Stimulated activated CD4-positive, alpha-beta T cell treated with anti-CD3 and anti-CD28 coated beads, TNF-alpha, amount 100 ng/mL, for 4 hours (primary cell): ENCODE results near the gene RBSN.
"Not testable (repeated sequence)": the region's sequence is repeated elsewhere in the genome, so short reads cannot be mapped to it uniquely, and the experiment has no call there.

Experiments used
- DNase-seq, 3 experiments: peaks; one replicate each; pipeline ENCODE4 v3.0.0-alpha.2; 2020; ENCODE audit warnings: low read depth in 3 of 3

The RBSN gene

DNA sequence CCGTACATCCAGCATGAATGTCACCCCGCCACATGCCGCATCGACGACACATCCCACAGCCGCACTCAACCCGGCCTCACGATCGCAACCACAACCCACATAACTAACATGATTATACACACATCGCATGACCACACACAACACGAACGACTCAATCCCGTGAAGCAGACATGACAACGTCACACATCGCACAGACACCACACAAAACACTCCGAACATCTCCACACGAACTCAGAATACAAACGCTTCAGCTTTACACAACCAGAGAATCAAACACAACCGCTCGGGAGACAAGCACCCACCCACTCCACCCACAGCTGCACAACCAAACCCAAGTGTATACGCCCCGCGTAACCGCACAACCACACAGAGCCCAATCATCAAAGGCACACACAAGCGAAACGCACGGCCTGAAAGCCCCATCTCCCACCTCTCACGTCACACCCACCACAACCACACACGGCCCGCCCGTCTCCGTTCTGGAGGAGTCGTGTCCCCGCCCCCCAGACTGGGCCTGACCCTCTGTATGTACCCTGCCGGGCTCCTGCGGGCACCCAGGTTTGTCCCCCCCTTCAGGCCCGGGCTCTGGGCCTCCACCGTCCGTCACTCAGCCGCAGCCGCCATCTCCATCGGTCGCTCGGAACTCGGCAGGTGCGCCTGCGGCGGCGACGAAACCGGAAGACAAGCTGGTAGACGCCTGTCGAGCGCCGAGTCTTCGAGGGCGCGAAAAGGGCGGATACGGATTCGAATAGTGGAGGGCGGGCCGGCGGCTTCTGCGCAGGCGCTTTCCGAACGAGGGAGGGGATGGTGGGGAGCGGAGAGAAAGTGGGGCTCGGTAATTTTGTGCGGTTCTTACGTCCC, at the start of gene RBSN:
TSS of gene RBSN (minus strand) at position 646 of the 861 bp plus-strand sequence. CDS start 3,028 bp downstream, outside the sequence.
- DNase-seq = peak; percentile 87 to 92 (median 89)

- DNase-seq = no peak
Measured at GRCh38 chr3:15148614-15149013, 49.7 kb upstream of the RBSN start.

- DNase-seq = not testable (repeated sequence)
Measured at GRCh38 chr3:15136885-15137284, 37.9 kb upstream of the RBSN start.

DNA sequence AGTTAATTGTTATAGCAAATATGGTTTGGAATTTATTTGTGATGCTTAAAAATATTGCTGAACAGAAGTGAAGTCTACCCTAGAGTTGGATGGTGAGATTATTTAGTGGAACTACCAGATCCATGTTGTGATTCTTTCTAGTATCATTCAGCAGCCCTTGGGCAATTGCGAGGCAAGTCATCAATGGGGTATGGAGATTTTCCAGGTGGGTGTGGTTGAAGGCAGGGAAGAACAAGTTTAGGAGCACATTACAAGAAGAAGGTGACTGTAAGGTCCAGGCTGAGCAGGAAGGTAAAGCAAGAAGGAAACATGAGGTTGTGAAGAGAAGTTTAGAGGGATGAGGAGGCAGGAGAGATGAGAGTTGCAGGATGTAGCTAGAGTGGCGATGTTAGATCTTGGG, 36.0 kb upstream of the RBSN start:
- DNase-seq = not testable (repeated sequence)

DNA sequence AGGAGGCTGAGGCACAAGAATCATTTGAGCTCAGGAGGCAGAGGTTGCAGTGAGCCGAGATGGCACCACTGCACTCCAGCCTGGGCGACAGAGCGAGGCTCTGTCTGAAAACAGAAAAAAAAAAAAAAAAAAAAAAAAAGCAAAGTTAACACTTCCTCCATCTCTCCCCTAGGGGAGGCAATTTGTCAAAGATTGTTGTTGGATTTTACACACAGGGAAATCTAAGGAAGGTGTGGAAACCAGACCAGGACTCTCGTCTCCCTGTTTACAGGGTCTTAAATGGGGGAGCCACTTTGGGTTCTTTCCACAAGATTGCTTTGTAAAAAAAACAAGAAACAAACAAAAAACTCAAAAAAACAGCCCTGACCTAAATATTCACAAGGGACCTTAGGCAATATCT, 29.5 kb upstream of the RBSN start:
- not testable (repeated sequence) for DNase-seq

- DNase-seq = not testable (repeated sequence)
Measured at GRCh38 chr3:15126975-15127374, 28.0 kb upstream of the RBSN start.

GRCh38 chr3:15122398-15122797, 23.4 kb upstream of the RBSN start:
- no peak for DNase-seq

GRCh38 chr3:15121936-15122335, 23.0 kb upstream of the RBSN start:
- no peak for DNase-seq

- no peak for DNase-seq
Measured at GRCh38 chr3:15120986-15121385, 22.0 kb upstream of the RBSN start.

DNA sequence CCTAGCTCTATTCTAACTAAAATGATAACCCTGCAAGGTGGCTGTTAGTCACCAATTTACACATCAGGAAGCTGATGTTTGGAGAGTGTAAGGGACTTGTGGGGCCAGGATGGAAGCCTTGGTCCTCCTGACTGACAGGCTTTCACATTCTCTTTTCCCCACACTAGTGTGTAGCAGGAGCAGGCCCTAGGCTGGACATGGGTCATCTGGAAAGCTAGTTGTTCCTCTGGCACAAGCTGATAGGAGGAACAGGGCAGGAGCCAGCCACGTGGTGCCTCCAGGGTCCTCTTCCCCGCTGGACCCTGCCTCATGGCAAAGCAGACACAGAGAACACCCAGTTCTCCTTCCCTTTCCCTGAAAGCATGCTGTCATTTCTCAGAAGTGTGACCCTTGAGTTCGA, 18.1 kb upstream of the RBSN start:
- DNase-seq = no peak

GRCh38 chr3:15116032-15116669, 17.2 kb upstream of the RBSN start:
- DNase-seq = no peak

- DNase-seq = no peak
Measured at GRCh38 chr3:15114466-15115358, 15.8 kb upstream of the RBSN start.

GRCh38 chr3:15113884-15114283, 14.9 kb upstream of the RBSN start:
- no peak for DNase-seq

DNA sequence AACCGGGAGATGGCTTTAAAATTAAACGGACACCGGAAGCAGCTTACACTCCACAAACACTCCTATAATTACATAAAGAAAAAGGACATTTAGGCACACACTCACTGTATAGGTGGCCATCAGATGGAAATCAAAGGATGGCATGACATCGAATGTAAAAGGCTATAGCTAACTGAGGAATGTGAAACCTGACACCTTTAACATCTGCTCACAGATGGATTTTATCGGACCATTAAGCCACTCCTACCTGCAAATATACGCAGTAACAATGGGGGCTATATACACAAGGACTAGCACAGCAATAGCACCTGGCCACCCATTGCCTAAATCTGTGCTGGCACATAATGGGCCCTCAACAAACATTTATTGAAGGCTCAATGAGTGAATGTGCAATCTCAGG, 14.5 kb upstream of the RBSN start:
- DNase-seq = no peak

- no peak for DNase-seq
Measured at GRCh38 chr3:15112011-15112410, 13.1 kb upstream of the RBSN start.

DNA sequence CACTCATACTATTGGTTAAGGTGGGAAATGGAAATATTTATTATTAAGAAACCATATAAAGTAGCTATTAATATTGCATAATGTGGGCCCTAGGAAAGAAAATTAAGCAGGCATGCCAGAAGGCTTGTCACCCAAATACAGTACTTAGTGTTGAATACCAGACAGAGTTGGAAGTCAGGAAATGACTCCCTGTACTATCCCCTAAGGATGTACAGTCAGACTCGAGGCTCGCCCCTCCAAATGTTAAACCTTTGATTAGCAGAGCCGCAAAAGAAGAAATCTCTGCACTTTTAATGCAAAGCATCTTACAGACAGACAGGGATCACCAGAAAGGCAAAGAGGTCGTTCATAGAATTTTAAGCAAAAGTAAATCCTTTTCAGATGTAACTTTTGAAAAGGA, 11.3 kb upstream of the RBSN start:
- DNase-seq = no peak

- DNase-seq = no peak
Measured at GRCh38 chr3:15108869-15109268, 9.9 kb upstream of the RBSN start.

DNA sequence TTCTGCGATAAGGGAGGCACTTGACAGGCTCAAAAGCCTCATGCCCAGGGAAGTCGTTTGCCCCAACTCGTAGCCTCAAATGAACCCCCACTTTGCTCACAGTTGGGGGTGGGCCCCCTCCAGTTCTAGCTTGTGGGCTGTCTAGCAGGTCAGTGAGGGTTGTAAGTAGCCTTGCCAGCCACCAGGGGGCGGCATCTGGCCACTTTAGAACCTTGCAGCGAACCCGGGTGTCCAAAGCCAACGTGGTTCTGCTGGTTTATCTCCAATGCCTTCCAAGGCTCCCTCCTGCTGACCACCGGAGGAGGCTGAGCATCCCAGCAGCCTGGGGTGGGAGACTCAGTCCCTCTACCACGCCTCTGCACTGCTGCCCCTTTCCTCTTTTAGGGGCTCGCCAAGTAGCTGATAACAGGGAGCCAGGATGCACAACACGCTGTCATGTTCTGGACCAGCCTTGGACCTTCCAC, 9.2 kb upstream of the RBSN start:
- DNase-seq = peak; percentile 45 to 62 (median 48)

GRCh38 chr3:15107075-15107947, 8.4 kb upstream of the RBSN start:
- no peak for DNase-seq

- DNase-seq = no peak
Measured at GRCh38 chr3:15102836-15103235, 3.9 kb upstream of the RBSN start.

DNA sequence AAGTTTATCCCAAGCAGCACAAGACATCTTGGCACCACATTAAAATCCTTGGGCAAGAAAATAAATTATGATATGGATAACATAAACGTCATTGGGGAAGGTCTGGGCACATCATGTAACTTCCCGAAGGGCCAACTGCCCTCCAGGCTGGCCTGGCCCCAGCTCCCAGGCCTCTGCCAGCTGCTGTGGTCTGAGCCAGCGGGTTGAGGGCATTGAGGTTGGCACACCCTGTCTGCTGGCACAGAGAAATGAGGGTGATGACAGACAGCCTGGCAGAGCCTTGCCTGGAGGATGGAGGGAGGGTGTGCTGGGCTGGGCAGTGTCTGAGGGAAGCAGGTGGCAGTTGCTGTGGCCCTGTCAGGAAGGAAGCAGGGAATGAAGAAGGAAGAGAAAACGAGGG, 3.3 kb upstream of the RBSN start:
- DNase-seq = no peak
